NCI-H69 (cell line): ENCODE measurements around the gene CATSPERZ.

Experiments
- DNase-seq: peaks from one replicate; lab custom pipeline; 2025; lab: John Stamatoyannopoulos, UW

The CATSPERZ gene

DNA sequence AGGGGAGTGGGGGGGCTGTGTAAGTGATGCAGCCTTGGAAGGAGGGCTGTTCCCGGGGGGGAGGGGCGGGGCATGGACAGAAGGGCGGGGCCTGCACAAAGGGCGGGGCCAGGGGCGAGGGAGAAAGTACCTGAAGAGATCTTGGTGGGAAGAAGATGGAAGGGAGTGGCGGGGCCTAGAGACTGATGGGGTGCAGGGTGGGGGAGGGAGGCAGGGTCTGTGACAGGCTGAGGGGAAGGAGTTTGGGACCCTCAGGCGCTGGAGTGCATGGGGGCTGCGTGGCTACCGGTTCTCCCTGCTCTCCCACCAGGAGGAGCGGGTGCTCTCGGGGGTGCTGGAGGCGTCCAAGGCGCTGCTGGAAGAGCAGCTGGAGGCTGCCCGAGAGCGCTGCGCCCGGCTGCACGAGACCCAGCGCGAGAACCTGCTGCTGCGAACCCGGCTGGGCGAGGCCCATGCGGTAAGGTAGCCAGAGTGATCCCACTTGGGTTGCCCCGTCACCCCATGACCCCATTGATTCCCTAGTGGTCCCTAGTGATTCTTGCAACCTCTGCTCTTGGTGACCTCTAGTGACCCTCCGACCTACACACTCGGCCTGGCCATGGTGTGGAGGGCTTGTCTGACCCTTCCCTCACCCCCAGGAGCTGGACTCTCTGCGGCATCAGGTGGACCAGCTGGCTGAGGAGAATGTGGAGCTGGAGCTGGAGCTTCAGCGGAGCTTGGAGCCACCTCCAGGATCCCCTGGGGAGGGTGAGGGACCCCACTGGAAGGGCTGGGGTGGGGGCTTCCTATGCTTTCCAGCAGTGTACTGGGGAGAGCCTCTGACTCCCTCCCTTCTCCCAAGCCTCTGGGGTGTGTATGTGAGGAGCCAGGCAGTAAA, 42.9 kb downstream of the CATSPERZ start:
- no peak for DNase-seq

DNA sequence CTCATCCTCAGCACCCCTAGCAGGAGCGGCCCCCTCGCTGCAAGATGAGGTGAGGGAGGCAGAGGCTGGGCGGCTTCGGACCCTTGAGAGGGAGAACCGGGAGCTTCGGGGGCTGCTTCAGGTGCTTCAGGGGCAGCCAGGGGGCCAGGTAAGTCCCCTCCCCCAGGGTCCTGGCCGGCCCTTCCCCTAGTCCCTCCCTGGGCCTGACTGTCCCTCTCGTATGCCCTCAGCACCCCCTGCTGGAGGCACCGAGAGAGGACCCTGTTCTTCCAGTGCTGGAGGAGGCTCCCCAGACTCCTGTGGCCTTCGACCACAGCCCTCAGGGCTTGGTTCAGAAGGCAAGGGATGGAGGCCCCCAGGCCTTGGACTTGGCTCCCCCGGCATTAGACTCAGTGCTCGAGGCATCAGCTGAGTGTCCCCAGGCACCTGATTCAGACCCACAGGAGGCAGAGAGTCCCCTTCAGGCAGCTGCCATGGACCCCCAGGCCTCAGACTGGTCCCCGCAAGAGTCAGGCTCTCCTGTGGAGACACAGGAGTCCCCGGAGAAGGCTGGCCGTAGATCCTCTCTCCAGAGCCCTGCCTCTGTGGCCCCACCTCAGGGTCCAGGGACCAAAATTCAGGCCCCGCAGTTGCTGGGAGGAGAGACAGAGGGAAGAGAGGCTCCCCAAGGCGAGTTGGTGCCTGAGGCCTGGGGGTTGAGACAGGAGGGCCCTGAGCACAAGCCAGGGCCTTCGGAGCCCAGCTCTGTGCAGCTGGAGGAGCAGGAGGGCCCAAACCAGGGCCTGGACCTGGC, 43.8 kb downstream of the CATSPERZ start:
- DNase-seq: peak; percentile 68

DNA sequence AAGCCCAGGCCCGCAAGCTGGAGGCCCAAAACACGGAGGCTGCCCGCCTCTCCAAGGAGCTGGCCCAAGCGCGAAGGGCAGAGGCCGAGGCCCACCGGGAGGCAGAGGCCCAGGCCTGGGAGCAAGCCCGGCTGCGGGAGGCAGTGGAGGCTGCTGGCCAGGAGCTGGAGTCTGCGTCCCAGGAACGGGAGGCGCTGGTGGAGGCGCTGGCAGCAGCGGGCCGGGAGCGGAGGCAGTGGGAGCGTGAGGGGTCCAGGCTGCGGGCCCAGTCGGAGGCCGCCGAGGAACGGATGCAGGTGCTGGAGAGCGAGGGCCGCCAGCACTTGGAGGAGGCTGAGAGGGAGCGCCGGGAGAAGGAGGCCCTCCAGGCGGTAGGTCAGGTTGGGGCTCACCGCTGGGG, 44.6 kb downstream of the CATSPERZ start:
- DNase-seq: no peak

DNA sequence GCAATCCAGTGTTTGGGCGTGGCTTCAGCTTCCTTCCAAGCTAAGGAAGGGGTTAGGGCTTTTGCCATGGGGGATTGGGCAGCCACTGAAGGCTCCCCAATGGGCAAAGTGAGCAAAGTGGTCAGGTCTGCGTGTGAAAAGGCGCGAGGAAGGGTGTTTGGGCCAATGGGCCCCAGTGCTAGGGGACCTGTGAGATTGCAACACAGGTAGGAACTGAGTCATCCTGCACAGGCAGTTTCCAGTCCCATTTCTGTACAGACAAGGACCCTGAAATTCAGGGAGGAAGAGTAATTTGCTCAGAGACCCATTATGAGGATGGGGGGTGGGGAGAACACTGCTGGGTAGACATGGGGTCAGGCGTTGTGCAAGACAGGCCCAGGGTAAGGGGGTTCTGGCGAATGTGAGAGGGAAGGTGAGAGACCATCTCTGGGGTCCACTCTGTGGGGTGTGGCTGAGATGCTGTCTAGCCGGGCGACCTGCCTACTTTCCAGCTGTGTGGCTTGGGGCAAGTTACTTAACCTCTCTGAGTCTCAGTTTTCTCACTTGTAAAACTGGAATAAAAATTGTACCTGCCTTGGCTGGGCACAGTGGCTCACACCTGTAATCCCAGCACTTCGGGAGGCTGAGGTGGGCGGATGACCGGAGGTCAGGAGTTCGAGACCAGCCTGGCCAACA, 47.2 kb downstream of the CATSPERZ start:
- no peak for DNase-seq

DNA sequence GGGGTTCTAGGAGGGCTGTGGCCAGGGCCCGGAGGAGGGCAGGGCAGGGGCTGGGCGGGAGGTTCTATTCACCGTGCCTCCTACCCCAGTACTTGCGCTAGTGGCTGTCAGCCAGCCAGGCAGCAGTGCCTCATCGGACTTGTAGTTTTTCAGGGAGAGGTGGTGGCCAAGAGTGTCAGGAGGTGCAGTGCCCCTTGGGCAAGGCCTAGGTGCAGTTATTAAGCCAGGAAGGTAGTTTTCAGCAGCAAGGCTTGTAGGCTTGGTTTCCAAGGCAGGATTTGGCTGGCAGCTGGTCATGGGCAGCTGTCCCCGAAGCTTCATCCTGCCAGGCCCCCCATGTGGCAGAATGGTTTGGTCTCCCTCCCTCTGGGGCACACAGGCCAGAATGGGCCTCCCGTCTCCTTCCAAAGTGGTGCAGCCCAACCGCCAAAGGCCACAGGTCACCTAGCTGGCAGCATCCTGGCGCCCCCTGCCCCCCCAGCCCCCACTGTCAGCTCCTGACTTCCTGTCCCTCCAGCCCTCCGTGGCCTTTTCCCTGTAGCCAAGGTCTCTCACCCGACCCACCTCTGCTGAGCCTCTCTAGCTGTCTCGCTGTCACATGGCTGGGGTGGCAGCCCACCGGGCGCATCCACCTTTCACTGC, 48.3 kb downstream of the CATSPERZ start:
- peak; percentile 54 for DNase-seq

DNA sequence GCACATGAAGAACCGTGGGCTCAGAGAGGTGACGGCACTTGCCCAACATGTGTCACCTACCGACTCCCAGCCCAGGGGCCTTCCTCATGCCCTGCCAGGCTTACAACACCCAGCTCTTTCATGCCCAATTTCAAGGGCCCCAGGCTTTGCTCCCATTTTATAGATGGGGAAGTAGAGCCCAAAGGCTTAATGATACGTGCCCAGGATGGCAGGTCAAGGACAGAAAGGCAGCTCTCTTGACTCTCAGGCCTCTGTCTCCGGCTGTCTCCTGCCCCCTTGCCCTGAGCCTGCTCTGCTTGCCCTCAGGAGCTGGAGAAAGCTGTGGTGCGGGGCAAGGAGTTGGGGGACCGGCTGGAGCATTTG, 48.8 kb downstream of the CATSPERZ start:
- no peak for DNase-seq

DNA sequence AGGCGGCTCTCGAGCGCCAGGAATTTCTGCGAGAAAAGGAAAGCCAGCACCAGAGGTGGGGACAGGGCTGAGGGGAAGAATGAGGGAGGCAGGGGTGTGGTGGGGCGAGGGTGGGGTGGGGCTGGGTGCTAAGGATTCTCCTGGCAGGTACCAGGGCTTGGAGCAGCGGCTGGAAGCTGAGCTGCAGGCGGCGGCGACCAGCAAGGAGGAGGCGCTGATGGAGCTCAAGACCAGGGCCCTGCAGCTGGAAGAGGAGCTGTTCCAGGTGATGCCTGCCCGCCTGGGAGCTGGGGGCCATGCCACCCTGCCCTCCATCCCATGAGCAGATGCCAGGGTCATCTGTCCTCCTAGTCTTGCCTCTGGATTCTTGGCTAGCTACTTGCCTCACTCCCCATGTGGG, 49.2 kb downstream of the CATSPERZ start:
- no peak for DNase-seq

DNA sequence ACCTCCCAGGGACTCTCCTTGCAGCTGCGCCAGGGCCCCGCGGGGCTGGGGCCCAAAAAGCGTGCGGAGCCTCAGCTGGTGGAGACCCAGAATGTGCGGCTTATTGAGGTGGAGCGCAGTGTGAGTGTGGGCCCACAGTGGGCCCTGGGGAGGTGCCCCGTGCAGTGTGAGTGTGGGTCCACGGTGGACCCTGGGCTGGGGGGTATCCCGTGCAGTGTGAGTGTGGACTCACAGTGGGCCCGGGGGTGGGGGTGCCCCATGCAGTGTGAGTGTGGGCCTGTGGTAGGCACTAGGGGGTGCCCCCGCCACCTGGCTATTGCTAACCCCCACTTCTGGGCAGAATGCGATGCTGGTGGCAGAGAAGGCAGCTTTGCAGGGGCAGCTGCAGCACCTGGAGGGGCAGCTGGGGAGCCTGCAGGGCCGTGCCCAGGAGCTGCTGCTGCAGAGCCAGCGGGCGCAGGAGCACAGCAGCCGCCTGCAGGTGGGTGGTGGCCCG, 51.0 kb downstream of the CATSPERZ start:
- no peak for DNase-seq

DNA sequence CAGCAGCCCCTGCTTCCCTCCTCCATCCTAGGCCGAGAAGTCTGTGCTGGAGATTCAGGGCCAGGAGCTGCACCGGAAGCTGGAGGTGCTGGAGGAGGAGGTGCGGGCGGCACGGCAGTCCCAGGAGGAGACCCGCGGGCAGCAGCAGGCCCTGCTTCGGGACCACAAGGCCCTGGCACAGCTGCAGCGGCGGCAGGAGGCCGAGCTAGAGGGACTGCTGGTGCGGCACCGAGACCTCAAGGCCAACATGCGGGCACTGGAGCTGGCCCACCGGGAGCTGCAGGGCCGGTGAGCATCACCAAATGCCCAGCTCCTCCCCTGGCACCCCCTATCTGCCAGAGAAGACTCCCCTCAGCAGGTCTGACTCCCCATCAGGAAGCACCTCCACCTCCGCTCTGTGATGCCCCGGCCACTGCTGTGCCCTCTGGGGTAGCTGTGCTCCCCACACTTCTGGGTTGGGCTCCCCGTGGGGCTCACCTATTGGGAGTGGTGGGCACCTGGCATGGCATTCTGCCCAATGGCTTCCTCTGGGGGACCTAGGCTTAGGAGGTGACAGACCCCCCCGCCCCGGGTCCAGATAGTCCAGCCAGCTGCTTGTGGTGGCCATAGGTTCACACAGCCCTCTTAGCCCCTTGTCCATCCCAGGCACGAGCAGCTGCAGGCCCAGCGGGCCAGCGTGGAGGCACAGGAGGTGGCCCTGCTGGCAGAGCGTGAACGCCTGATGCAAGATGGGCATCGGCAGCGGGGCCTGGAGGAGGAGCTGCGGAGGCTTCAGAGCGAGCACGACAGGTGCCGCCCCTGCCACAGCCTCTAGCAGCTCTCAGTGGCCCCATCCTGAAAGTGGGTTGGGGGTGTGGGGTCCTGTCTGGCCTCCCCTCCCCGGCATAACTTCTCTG, 52.2 kb downstream of the CATSPERZ start:
- DNase-seq: peak; percentile 87

DNA sequence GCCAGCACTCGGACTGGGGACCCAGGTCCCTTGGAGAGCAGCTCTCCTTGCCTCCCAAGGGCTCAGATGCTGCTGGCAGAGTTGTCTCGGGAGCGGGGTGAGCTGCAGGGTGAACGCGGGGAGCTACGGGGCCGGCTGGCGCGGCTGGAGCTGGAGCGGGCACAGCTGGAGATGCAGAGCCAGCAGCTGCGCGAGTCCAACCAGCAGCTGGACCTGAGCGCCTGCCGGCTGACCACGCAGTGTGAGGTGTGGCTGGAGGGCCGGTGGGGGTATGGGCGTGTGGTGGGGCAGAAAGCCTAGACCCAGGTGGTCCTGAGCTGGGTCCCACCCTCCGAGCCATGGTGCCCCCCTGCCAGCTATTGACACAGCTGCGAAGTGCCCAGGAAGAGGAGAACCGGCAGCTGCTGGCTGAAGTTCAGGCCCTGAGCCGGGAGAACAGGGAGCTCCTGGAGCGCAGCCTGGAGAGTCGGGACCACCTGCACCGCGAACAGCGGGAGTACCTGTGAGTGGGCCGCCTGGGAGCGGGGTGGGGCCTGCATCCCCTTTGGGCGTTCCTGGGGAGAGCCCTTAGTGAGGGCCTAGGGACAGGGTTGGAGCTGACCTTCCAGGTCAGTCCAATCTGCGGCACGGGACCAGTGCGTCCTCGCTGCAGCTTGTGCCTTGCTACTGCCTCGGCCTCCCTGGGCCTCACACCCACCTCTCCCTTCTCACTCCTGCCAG, 53.0 kb downstream of the CATSPERZ start:
- peak; percentile 88 for DNase-seq

DNA sequence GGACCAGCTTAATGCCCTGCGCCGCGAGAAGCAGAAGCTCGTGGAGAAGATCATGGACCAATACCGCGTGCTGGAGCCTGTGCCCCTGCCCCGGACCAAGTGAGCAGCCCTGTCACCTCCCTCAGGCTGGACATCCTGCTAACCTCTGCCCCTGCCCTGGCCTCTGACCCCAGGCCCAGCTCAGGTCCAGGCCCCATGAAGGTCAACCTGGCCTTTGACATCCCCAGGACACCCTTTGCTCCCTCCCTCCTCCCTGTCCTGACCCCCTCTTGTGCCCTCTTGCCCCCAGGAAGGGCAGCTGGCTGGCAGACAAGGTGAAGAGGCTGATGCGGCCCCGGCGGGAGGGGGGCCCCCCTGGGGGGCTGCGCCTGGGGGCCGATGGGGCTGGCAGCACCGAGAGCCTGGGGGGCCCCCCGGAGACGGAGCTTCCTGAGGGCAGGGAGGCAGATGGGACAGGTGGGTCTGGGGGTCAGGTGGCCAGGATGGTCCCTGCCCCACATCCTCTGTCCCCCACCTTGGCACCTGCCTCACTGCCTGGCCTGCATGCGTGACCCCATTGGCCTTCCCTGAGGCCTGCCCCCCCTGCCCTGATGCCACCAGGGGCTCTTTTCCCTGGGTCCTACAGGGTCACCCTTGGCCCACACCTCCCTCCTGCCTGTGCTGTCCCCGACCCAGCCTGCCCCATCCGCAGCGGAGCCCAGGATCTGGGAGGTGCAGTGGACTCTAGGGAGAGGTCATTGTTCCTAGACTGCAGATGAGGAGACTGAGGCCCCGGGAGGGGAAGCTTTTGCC, 53.8 kb downstream of the CATSPERZ start:
- DNase-seq: no peak
